Iris pigment epithelial cell (primary cell): Measurements from ENCODE around the gene MYEOV.

ENCODE experiments used
- DNase-seq: peaks from one replicate; pipeline ENCODE4 v3.0.0-alpha.2; 2011; ENCODE audit warnings: low read depth

The MYEOV gene

GRCh38 chr11:69342588-69343330 is 48.8 kb downstream of the MYEOV start:
- DNase-seq = no peak

DNA sequence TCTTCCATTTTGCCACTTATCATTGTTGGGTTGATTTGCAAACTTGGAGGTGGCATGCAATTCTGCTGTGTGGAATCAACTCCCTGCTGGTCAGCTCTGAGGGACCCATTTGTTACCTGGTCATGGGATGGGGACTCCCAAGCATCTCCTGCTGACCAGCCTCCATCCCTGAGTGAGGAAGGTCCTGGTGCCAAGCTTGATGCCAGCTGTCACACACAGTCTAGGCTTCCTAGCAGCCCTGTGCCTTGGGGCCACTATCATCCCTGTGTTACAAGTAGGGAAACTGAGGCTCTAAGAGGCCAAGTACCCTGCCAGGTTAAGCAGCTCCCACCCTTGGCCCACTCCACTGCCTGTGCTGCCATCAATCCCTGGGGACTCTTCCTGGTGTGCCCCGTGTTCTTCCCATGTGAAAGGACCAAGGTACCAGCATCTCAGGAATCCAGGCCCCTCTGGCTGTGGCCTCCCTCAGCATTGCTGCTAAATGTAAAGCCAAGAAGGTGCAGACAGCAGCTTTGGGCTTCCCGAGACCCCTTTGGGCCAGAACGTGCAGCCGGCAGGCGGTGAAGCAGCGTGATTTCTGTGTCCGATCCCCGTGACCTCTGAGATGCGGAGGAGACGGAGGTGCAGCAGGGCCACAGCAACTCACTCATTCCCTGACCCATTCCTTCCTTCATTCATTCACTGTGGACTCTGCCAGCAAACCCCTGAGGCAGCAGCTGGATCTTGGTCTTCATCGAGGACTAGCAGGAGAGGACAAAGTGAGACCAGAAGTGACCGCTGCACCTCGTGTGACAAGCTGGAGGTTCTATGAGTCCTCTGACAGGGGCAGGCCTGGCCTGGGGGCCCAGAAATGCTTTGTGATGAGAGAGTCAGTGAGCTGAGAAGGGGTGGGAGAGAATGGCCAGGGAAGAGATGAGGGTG is 49.7 kb downstream of the MYEOV start:
- no peak for DNase-seq

GRCh38 chr11:69344570-69345145 is 50.7 kb downstream of the MYEOV start:
- DNase-seq = no peak
